ENCODE results near the gene GORASP2.

GORASP2 gene

GRCh38 chr2:170996316-170996715 lies 67.3 kb downstream of the GORASP2 start:
- DNase-seq (ENCODE audit: low read depth in 2 of 2, low spot score in 1 of 2), result no peak

- DNase-seq (ENCODE audit: low read depth in 2 of 2, low spot score in 1 of 2), result no peak
These were observed 69.0 kb downstream of the GORASP2 start for GRCh38 chr2:170997893-170998597.

GRCh38 chr2:170999654-171000053 lies 70.6 kb downstream of the GORASP2 start:
- DNase-seq (ENCODE audit: low read depth in 2 of 2, low spot score in 1 of 2), result no peak

GRCh38 chr2:171004363-171004762 lies 75.3 kb downstream of the GORASP2 start:
- no peak for DNase-seq (ENCODE audit: low read depth in 2 of 2, low spot score in 1 of 2)

- no peak for DNase-seq (ENCODE audit: low read depth in 2 of 2, low spot score in 1 of 2)
These were observed 75.8 kb downstream of the GORASP2 start for GRCh38 chr2:171004833-171005232.

- no peak for DNase-seq (ENCODE audit: low read depth in 2 of 2, low spot score in 1 of 2)
These were observed 79.6 kb downstream of the GORASP2 start for GRCh38 chr2:171008550-171009205.

- DNase-seq (ENCODE audit: low read depth in 2 of 2, low spot score in 1 of 2), result no peak
These were observed 80.3 kb downstream of the GORASP2 start for GRCh38 chr2:171009386-171009785.

- no peak for DNase-seq (ENCODE audit: low read depth in 2 of 2, low spot score in 1 of 2)
These were observed 84.8 kb downstream of the GORASP2 start for GRCh38 chr2:171013851-171014250.

GRCh38 chr2:171016125-171016524 lies 87.1 kb downstream of the GORASP2 start:
- DNase-seq (ENCODE audit: low read depth in 2 of 2, low spot score in 1 of 2), result no peak

Data from stimulated activated CD8-positive, alpha-beta memory T cell treated with anti-CD3 and anti-CD28 coated beads, Interleukin-4, amount 100 ng/mL, for 1 hour (primary cell).